Dermis blood vessel endothelial cell (primary cell): ENCODE results near the gene ARMC7. TPM values are rescaled to one million over a fixed set of nuclear protein-coding genes. Genes with fewer than 3 reads are reported as not detected.
"Not testable (repeated sequence)": the region's sequence is repeated elsewhere in the genome, so short reads cannot be mapped to it uniquely, and the experiment has no call there.

Experiments
- DNase-seq: peaks from one replicate; pipeline ENCODE4 v3.0.0; 2010
- total RNA-seq: library from RNA; depleted of rRNA; stranded (reverse); fragments of >200 nt; gene quantifications from 2 replicates; pipeline ENCODE4 v1.2.3, GENCODE V29; 2014

Gene ARMC7
- total RNA-seq, 1 donor from 2014 or later, result 3.1 TPM

GRCh38 chr17:75102385-75102821, 7.4 kb upstream of the ARMC7 start:
- DNase-seq, result no peak

GRCh38 chr17:75103601-75104554, 5.9 kb upstream of the ARMC7 start:
- DNase-seq, result no peak

GRCh38 chr17:75105126-75106080, 4.4 kb upstream of the ARMC7 start:
- DNase-seq, result peak; percentile 80

- no peak for DNase-seq
These were observed 1.6 kb upstream of the ARMC7 start for GRCh38 chr17:75108193-75108592.

- no peak for DNase-seq
These were observed 743 bp upstream of the ARMC7 start for GRCh38 chr17:75109046-75109406.

GRCh38 chr17:75110234-75110937, 617 bp downstream of the ARMC7 start:
- peak; percentile 51 for DNase-seq

GRCh38 chr17:75111777-75112335, 2.1 kb downstream of the ARMC7 start:
- DNase-seq, result no peak

- peak; percentile 96 for DNase-seq
These were observed 4.2 kb downstream of the ARMC7 start for GRCh38 chr17:75113798-75114551.

- no peak for DNase-seq
These were observed 5.0 kb downstream of the ARMC7 start for GRCh38 chr17:75114552-75115314.

- DNase-seq, result no peak
These were observed 5.8 kb downstream of the ARMC7 start for GRCh38 chr17:75115555-75115954.

GRCh38 chr17:75116737-75117136, 7.0 kb downstream of the ARMC7 start:
- no peak for DNase-seq

GRCh38 chr17:75118307-75118706, 8.5 kb downstream of the ARMC7 start:
- DNase-seq, result no peak

- peak; percentile 83 for DNase-seq
These were observed 14.5 kb downstream of the ARMC7 start for GRCh38 chr17:75124041-75124818.

GRCh38 chr17:75124819-75125162, 15.0 kb downstream of the ARMC7 start:
- DNase-seq, result no peak

GRCh38 chr17:75125984-75126383, 16.2 kb downstream of the ARMC7 start:
- no peak for DNase-seq

- no peak for DNase-seq
These were observed 17.2 kb downstream of the ARMC7 start for GRCh38 chr17:75126954-75127353.

- DNase-seq, result not testable (repeated sequence)
These were observed 18.2 kb downstream of the ARMC7 start for GRCh38 chr17:75127936-75128335.

GRCh38 chr17:75128694-75129505, 19.1 kb downstream of the ARMC7 start:
- DNase-seq, result no peak

GRCh38 chr17:75129576-75129975, 19.8 kb downstream of the ARMC7 start:
- DNase-seq, result no peak
